ENCODE measurements around the gene CSMD2. TPM values are rescaled to one million over a fixed set of nuclear protein-coding genes. Genes with fewer than 3 reads are reported as not detected.

CSMD2 gene
- total RNA-seq, 1 donor from 2014 or later = 0.98 TPM

- DNase-seq (ENCODE audit: low read depth) = no peak
- no peak for TF ChIP-seq CTCF (conservative IDR thresholded peaks at IDR 0.05; ENCODE audit: low read depth, low read length)
- H3K4me3 ChIP-seq (ENCODE audit: low read depth, low read length) = no peak overlapping the region
Observed at GRCh38 chr1:33572387-33572786, 592.6 kb downstream of the CSMD2 start.

- TF ChIP-seq CTCF (conservative IDR thresholded peaks at IDR 0.05; ENCODE audit: low read depth, low read length) = no peak
- H3K4me3 ChIP-seq (ENCODE audit: low read depth, low read length) = no peak overlapping the region
- DNase-seq (ENCODE audit: low read depth) = no peak
Observed at GRCh38 chr1:33569331-33569730, 595.7 kb downstream of the CSMD2 start.

- H3K4me3 ChIP-seq (ENCODE audit: low read depth, low read length) = no peak overlapping the region
- no peak for DNase-seq (ENCODE audit: low read depth)
- no peak for TF ChIP-seq CTCF (conservative IDR thresholded peaks at IDR 0.05; ENCODE audit: low read depth, low read length)
Observed at GRCh38 chr1:33563699-33564098, 601.3 kb downstream of the CSMD2 start.

- DNase-seq (ENCODE audit: low read depth) = no peak
- TF ChIP-seq CTCF (conservative IDR thresholded peaks at IDR 0.05; ENCODE audit: low read depth, low read length) = no peak
- no peak overlapping the region for H3K4me3 ChIP-seq (ENCODE audit: low read depth, low read length)
Observed at GRCh38 chr1:33562563-33562962, 602.5 kb downstream of the CSMD2 start.

- no peak overlapping the region for H3K4me3 ChIP-seq (ENCODE audit: low read depth, low read length)
- no peak for DNase-seq (ENCODE audit: low read depth)
- TF ChIP-seq CTCF (conservative IDR thresholded peaks at IDR 0.05; ENCODE audit: low read depth, low read length) = no peak
Observed at GRCh38 chr1:33561576-33561975, 603.5 kb downstream of the CSMD2 start.

- H3K4me3 ChIP-seq (ENCODE audit: low read depth, low read length) = no peak overlapping the region
- TF ChIP-seq CTCF (conservative IDR thresholded peaks at IDR 0.05; ENCODE audit: low read depth, low read length) = no peak
- no peak for DNase-seq (ENCODE audit: low read depth)
Observed at GRCh38 chr1:33560680-33561079, 604.4 kb downstream of the CSMD2 start.

- no peak for TF ChIP-seq CTCF (conservative IDR thresholded peaks at IDR 0.05; ENCODE audit: low read depth, low read length)
- H3K4me3 ChIP-seq (ENCODE audit: low read depth, low read length) = no peak overlapping the region
- no peak for DNase-seq (ENCODE audit: low read depth)
Observed at GRCh38 chr1:33548721-33549120, 616.3 kb downstream of the CSMD2 start.
